ENCODE data around the gene MSANTD2.

Gene MSANTD2

GRCh38 chr11:124812876-124813275, 12.7 kb upstream of the MSANTD2 start:
- no peak for TF ChIP-seq SNAI2 (CRISPR knock-in tag; IDR thresholded peaks at IDR 0.05)
- TF ChIP-seq BACH2 (CRISPR knock-in tag; IDR thresholded peaks at IDR 0.05; ENCODE audit: borderline replicate concordance), result no peak
- no peak for TF ChIP-seq GLIS3 (CRISPR knock-in tag; IDR thresholded peaks at IDR 0.05)
- TF ChIP-seq CSDC2 (CRISPR knock-in tag; IDR thresholded peaks at IDR 0.05), result no peak
- TF ChIP-seq OSR1 (CRISPR knock-in tag; IDR thresholded peaks at IDR 0.05), result no peak
- TF ChIP-seq PPARA (CRISPR knock-in tag; IDR thresholded peaks at IDR 0.05; ENCODE audit: borderline replicate concordance), result no peak
- no peak for TF ChIP-seq CREB5 (CRISPR knock-in tag; IDR thresholded peaks at IDR 0.05; ENCODE audit: low read depth)
- no peak for TF ChIP-seq ARNTL (CRISPR knock-in tag; IDR thresholded peaks at IDR 0.05; ENCODE audit: borderline replicate concordance, low read depth)
- TF ChIP-seq, protein P1, sequence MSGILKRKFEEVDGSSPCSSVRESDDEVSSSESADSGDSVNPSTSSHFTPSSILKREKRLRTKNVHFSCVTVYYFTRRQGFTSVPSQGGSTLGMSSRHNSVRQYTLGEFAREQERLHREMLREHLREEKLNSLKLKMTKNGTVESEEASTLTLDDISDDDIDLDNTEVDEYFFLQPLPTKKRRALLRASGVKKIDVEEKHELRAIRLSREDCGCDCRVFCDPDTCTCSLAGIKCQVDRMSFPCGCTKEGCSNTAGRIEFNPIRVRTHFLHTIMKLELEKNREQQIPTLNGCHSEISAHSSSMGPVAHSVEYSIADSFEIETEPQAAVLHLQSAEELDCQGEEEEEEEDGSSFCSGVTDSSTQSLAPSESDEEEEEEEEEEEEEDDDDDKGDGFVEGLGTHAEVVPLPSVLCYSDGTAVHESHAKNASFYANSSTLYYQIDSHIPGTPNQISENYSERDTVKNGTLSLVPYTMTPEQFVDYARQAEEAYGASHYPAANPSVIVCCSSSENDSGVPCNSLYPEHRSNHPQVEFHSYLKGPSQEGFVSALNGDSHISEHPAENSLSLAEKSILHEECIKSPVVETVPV (CRISPR knock-in tag; IDR thresholded peaks at IDR 0.05), result no peak
- TF ChIP-seq ZC3H10 (CRISPR knock-in tag; IDR thresholded peaks at IDR 0.05), result no peak
- TF ChIP-seq, protein P2, sequence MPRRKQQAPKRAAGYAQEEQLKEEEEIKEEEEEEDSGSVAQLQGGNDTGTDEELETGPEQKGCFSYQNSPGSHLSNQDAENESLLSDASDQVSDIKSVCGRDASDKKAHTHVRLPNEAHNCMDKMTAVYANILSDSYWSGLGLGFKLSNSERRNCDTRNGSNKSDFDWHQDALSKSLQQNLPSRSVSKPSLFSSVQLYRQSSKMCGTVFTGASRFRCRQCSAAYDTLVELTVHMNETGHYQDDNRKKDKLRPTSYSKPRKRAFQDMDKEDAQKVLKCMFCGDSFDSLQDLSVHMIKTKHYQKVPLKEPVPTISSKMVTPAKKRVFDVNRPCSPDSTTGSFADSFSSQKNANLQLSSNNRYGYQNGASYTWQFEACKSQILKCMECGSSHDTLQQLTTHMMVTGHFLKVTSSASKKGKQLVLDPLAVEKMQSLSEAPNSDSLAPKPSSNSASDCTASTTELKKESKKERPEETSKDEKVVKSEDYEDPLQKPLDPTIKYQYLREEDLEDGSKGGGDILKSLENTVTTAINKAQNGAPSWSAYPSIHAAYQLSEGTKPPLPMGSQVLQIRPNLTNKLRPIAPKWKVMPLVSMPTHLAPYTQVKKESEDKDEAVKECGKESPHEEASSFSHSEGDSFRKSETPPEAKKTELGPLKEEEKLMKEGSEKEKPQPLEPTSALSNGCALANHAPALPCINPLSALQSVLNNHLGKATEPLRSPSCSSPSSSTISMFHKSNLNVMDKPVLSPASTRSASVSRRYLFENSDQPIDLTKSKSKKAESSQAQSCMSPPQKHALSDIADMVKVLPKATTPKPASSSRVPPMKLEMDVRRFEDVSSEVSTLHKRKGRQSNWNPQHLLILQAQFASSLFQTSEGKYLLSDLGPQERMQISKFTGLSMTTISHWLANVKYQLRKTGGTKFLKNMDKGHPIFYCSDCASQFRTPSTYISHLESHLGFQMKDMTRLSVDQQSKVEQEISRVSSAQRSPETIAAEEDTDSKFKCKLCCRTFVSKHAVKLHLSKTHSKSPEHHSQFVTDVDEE (CRISPR knock-in tag; IDR thresholded peaks at IDR 0.05), result no peak
- TF ChIP-seq POU6F1 (CRISPR knock-in tag; IDR thresholded peaks at IDR 0.05; ENCODE audit: borderline replicate concordance, low read depth), result no peak
- TF ChIP-seq, protein P3, sequence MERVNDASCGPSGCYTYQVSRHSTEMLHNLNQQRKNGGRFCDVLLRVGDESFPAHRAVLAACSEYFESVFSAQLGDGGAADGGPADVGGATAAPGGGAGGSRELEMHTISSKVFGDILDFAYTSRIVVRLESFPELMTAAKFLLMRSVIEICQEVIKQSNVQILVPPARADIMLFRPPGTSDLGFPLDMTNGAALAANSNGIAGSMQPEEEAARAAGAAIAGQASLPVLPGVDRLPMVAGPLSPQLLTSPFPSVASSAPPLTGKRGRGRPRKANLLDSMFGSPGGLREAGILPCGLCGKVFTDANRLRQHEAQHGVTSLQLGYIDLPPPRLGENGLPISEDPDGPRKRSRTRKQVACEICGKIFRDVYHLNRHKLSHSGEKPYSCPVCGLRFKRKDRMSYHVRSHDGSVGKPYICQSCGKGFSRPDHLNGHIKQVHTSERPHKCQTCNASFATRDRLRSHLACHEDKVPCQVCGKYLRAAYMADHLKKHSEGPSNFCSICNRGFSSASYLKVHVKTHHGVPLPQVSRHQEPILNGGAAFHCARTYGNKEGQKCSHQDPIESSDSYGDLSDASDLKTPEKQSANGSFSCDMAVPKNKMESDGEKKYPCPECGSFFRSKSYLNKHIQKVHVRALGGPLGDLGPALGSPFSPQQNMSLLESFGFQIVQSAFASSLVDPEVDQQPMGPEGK (CRISPR knock-in tag; IDR thresholded peaks at IDR 0.05; ENCODE audit: borderline replicate concordance), result no peak
- TF ChIP-seq TCF4 (CRISPR knock-in tag; IDR thresholded peaks at IDR 0.05; ENCODE audit: borderline replicate concordance), result no peak
- no peak for TF ChIP-seq ISL1 (CRISPR knock-in tag; IDR thresholded peaks at IDR 0.05)
- no peak for TF ChIP-seq ZNF8 (CRISPR knock-in tag; IDR thresholded peaks at IDR 0.05)
- peak; percentile 40; the same call in 2 of the 3 replicates for ATAC-seq

GRCh38 chr11:124811399-124812125, 11.4 kb upstream of the MSANTD2 start:
- ATAC-seq, result no peak
- no peak for TF ChIP-seq CREB5 (CRISPR knock-in tag; IDR thresholded peaks at IDR 0.05; ENCODE audit: low read depth)

DNA sequence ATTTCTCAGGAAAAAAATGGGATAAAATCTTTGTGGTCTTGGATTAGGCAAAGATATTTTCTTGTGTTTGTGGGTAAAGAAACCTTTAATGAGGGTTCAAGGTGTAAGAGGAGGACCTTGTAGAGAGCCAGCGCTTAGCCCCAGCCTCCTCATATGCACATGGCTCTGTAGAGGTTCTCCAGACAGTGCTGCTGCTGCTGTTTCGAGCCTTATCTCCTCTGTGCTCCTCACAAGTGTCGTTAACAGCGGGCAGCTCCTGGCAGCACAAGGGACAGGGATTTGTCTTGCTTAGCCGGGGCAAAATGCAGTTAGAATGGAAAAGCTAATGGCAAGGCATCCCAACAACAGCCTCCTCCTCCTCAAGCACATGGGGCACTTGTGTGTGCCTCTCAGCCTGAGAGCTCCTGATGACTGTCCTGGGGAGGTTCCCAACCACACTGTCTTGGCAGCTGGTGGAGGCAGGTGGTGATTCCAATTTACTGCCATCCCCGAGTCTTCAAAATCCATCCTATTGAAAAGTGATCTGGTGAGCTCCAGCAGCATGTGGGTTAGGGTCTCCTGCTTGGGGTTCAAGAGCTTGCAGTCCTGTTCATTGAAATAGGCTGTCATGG, 7.6 kb upstream of the MSANTD2 start:
- no peak for ATAC-seq
- TF ChIP-seq, protein P2 (CRISPR knock-in tag; IDR thresholded peaks at IDR 0.05), result no peak
- TF ChIP-seq CSDC2 (CRISPR knock-in tag; IDR thresholded peaks at IDR 0.05), result no peak
- TF ChIP-seq, protein P1 (CRISPR knock-in tag; IDR thresholded peaks at IDR 0.05), result no peak
- TF ChIP-seq, protein P3 (CRISPR knock-in tag; IDR thresholded peaks at IDR 0.05; ENCODE audit: borderline replicate concordance), result no peak
- no peak for TF ChIP-seq TOX (CRISPR knock-in tag; IDR thresholded peaks at IDR 0.05; ENCODE audit: borderline replicate concordance)
- no peak for TF ChIP-seq OSR1 (CRISPR knock-in tag; IDR thresholded peaks at IDR 0.05)
- TF ChIP-seq ZC3H10 (CRISPR knock-in tag; IDR thresholded peaks at IDR 0.05), result no peak

Data from SK-N-SH treated with all-trans-retinoic acid at 6 μM for 48 hours (cell line).